ENCODE results near the gene CAMK2B.

DNA sequence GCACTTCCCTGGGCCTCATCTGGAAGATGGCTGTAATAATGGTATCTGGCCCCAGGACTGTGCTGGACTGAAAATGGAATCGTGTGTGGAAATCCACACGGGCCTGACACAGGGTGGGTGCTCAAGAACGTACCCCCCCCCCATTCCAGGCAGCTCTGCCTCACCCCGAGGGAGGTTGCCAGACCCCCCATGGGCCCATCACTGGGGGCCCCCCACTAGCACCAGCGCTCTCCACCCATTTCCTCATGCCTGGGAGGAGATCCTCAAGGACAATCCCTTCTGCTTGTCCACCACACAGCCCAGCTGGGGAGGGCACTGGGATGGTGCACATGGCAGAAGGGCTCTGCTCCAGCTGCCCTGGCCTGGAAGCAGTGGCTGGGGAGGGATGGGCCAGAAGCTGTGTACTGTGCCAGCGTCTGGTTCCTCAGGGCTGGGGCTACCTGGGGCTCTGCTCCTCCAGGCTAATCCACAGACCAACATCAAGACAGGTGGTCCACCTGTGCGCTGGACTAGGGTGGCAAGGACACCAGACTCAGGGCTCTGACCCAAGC, 55.4 kb downstream of the CAMK2B start:
- TF ChIP-seq EP300 (IDR thresholded peaks at IDR 0.05): no peak
- TF ChIP-seq, protein P1, sequence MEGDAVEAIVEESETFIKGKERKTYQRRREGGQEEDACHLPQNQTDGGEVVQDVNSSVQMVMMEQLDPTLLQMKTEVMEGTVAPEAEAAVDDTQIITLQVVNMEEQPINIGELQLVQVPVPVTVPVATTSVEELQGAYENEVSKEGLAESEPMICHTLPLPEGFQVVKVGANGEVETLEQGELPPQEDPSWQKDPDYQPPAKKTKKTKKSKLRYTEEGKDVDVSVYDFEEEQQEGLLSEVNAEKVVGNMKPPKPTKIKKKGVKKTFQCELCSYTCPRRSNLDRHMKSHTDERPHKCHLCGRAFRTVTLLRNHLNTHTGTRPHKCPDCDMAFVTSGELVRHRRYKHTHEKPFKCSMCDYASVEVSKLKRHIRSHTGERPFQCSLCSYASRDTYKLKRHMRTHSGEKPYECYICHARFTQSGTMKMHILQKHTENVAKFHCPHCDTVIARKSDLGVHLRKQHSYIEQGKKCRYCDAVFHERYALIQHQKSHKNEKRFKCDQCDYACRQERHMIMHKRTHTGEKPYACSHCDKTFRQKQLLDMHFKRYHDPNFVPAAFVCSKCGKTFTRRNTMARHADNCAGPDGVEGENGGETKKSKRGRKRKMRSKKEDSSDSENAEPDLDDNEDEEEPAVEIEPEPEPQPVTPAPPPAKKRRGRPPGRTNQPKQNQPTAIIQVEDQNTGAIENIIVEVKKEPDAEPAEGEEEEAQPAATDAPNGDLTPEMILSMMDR (IDR thresholded peaks at IDR 0.05): no peak
